ENCODE data around the gene TEKT2.

DNA sequence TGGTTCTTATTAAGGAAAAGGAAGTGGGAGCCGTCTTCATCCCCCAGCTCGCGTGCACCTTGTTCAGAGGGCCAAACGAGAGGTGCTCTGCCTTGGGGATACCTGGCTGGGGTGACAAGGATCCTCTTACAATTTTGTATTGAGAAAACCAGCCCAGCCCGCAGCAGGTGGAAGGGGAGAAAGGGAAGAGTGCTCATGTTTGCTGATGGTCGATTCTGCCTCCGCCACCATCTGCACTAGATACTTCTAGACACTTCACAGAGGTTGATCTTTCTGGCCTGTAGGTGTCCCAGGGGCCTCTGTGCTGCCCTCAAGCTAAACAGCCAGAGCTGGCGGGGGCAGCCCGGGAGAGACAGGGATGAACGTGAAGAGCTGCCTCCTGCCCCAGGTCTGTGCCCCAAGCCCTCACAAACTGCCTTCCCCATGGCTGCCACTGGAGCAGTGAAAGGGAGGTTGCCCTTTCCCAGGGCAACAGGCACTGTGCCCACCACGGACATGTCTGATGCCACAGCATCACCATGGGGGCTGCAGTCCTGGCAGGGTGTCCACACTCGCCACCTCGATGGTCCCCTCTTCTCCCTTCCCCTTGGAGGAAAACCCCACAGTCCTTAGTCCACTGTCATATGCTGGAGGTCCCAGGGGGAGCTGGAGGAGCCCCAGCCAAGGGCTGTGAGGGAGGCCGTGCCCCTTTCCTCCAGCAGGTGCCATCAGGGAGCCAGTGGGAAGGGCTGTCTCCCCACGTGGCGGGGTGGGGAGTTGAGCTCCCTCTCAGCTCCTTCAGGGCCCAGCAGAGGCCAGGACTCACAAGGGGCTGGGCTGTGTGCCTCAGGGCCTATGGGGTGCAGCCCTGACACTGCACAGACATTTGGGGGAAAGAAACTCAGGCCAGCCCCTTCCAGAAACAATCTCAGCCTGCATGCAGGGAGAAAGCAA, 12.9 kb downstream of the TEKT2 start:
- no peak for TF ChIP-seq CTCF (IDR thresholded peaks at IDR 0.05; ENCODE audit: insufficient read depth, low read length, poor library complexity, severe bottlenecking)
- TF ChIP-seq EZH2phosphoT487 (conservative IDR thresholded peaks at IDR 0.05; ENCODE audit: low read length), result no peak

Data from SU-DHL-6 (cell line).